GM18526 (cell line): ENCODE measurements around the gene TMEM232.

Experiments
- POLR2A ChIP-seq: IDR thresholded peaks from 3 replicates; pipeline ENCODE4 v1.6.1; 2011; ENCODE audit not compliant: insufficient read length; ENCODE audit errors: extremely low read depth

Gene TMEM232

DNA sequence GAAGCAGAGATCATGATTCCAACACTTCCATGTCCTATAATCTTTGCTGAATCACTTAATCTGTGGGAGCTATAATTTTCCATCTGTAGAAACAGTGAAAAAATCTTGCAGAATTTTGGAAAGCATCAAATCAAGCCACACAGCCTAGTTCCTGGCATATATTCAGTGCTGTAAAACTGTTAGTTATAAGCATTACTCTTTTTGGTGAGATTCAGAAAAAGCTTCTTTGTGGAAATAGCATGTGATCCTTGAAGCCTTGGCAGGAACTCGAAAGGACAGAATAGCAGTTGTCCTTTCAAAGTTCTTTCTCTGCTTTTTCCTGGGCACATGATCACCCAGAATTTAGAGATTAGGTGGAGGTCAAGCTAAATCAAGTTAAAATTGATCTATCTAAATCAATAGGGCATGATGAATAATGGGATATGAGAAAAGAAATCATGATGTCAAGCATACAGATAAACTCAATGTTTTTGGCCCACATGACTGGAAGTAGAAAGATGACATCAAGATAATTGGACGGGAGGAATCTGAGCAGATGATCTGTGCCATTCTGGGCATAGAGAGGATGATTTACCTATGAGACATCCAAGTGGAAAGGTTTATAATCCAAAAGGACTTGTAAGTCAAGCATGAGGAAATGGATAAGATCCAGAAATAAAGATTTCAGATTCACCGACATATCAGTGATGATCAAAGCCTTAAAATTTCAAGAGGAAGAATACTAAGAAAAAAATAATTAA, 73.1 kb downstream of the TMEM232 start:
- no peak for TF ChIP-seq POLR2A

GRCh38 chr5:110651507-110651906, 75.0 kb downstream of the TMEM232 start:
- TF ChIP-seq POLR2A, result no peak

DNA sequence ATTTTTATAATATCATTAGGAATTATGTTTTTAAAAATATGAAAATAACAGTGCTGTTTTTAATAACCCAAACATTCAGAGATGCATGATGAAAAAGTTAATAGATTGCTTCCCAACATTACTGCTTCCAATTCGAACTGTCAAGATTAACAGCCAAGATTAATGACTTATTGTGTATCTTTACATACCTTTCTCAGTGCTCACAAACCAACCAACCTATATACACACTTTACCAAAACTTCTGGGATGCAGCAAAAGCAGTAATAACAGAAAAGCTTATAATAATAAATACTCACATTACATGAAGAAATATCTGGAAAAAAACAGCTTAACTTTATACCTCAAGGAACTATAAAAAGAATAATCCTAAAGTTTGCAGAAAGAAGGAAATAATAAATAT, 82.1 kb downstream of the TMEM232 start:
- no peak for TF ChIP-seq POLR2A

DNA sequence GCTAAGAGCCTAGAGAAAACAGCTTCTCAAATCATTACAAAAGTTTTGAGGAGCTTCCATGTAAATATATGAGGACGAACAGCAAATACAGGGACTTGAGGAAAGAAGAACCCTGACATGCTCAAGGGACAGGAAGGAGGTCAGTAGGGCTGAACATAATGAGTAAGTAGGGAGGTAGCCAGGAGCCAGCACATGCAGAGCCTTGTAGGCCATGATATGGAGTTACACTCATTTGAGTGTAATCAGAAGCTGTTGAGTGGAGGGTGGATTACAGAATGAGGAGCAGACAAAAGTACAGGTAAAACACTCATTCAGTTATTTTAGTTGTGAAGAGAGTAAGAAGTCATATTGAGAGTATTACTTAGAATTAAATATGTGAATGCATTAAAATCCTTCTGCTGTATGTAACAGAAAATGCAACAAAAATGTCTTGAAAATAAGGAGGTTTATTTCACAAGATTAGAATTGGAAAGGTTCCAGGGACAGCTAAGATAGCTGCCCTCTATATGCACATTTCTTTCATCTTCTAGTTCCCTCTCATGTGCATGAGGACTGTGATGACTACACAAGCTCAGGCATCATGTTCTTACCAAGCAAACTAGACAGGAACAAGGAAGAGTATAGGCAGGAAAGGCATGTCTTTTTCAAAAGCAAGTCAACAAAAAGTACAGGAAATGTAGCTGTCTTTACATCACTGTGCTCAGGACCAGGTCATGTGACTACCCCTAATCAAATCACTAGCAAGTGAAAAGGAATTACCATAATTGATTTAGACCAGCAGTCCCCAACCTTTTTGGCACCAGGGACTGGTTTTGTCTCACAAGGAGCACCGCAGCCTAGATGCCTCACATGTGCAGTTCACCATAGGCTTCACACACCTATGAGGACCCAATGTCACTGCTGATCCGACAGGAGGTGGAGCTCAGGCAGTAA, 87.2 kb downstream of the TMEM232 start:
- TF ChIP-seq POLR2A, result no peak

DNA sequence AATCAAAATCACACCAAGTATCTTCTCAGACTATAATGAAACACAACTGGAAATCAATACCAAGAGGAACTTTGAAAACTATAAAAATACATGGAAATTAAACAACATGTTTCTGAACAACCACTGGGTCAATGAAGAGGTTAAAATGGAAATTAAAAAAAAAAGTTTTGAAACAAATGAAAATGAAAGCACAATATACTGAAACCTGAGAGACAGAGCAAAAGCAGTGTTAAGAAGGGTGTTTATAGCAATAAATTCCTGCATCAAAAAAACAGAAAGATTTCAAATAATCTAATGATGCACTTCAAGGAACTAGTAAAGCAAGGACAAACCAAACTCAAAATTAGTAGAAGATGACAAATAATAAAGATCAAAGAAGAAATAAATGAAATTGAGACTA, 92.0 kb downstream of the TMEM232 start:
- no peak for TF ChIP-seq POLR2A

DNA sequence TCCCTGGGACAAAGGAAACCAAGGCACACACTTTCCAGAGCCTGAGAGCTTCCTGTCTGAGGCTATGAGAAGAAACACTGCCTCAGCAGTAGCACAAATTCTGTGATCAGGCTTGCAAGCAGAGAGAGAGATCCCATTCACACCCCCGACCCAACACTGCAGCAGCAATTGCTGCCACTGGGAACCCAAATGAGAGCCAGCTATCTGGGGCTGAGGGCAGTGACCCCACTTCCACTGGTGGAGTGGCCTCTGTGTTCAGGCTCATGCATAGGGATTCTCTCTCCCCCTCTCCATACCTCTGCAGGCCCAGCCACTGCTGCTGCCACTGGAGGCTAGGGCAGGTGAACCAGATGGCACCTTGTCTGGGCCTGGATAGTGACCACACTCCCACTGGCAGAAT, 95.2 kb downstream of the TMEM232 start:
- no peak for TF ChIP-seq POLR2A

DNA sequence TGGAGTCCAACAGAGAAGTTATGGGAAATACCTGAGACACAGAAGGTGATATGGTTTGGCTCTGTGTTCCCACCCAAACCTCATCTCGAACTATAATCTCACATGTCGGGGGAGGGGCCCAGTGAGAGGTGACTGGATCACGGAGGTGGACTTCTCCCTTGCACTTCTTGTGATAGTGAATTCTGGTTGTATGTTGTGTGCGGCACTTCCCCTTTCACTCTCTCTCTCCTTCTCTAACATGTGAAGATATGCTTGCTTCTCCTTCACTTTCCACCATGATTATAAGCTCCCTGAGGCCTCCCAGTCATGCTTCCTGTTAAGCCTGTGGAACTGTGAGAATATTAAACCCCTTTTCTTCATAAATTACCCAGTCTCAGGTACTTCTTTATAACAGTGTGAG, 96.1 kb downstream of the TMEM232 start:
- TF ChIP-seq POLR2A, result no peak

DNA sequence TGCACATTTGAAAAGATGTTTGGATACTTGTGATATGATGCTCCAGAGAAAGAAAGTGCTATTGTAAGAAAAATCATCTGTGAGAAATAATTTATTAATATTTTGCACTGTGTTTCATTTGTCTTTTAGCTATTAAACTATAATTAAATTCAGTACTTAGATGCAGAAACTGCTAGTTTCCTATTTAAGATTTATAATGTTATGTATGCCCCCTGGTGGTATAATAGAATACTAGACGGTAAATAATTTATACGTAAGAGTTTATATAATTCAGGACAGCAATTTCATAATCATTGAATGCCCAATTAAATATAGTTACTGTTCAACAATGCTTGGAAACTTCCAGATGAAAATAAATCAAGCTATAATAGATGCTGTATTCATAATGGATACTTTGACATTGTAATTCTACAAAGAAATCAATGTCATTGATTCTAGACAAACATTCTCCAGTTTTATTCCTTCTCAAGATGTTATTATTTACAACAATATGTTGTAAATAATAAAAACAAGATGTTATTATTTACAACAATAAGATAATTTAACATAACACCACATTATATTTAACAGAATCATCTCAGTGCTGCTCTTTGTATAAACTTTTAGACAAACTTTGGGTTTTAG, 101.0 kb downstream of the TMEM232 start:
- no peak for TF ChIP-seq POLR2A

- TF ChIP-seq POLR2A, result no peak
These were observed 102.6 kb downstream of the TMEM232 start for GRCh38 chr5:110623874-110624273.

- no peak for TF ChIP-seq POLR2A
These were observed 107.5 kb downstream of the TMEM232 start for GRCh38 chr5:110618941-110619340.

- no peak for TF ChIP-seq POLR2A
These were observed 110.5 kb downstream of the TMEM232 start for GRCh38 chr5:110616009-110616408.

- no peak for TF ChIP-seq POLR2A
These were observed 113.7 kb downstream of the TMEM232 start for GRCh38 chr5:110612794-110613247.

DNA sequence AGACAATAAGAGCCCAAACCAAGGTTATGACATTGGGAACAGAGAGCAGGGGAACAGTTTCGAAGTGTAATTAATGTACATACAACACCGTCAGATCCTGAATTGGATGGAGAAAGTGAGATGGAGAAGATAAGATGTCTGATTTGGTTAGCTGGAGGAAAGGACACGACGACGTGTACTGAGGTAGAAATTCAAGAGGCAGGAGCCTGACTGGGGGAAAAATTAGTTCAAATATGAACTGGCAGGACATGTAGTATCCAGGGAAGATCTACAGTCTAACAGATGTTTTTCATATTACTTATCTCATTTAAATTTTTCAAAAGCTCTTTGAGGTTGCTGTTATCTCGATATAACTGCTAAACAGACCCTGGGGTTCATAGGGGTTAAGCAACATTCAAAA, 114.7 kb downstream of the TMEM232 start:
- TF ChIP-seq POLR2A, result no peak

DNA sequence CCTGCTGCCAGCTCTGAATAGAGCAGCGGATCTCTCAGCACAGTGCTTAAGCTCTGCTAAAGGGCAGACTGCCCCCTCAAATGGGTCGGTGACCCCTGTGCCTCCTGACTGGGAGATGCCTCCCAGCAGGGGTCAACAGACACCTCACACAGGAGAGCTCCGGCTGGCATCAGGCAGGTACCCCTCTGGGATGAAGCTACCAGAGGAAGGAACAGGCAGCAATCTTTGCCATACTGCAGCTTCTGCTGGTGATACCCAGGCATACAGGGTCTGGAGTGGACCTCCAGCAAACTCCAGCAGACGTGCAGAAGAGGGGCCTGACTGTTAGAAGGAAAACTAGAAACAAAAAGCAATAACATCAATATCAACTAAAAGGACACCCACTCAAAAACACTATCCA, 131.6 kb downstream of the TMEM232 start:
- no peak for TF ChIP-seq POLR2A

GRCh38 chr5:110590187-110590586, 136.3 kb downstream of the TMEM232 start:
- TF ChIP-seq POLR2A, result no peak
